COLO829 (cell line): ENCODE data around the gene UBE3A.

Experiments
- DNase-seq: peaks from one replicate; pipeline ENCODE4 v3.0.0; 2012; ENCODE audit warnings: low spot score

UBE3A gene

GRCh38 chr15:25331404-25331803 is 107.4 kb downstream of the UBE3A start:
- no peak for DNase-seq

- DNase-seq: no peak
Observed at GRCh38 chr15:25329696-25330095, 109.1 kb downstream of the UBE3A start.

GRCh38 chr15:25327686-25328085 is 111.1 kb downstream of the UBE3A start:
- no peak for DNase-seq

GRCh38 chr15:25325187-25325586 is 113.6 kb downstream of the UBE3A start:
- no peak for DNase-seq

- DNase-seq: no peak
Observed at GRCh38 chr15:25323420-25323819, 115.4 kb downstream of the UBE3A start.

GRCh38 chr15:25287823-25288222 is 151.0 kb downstream of the UBE3A start:
- no peak for DNase-seq
